Neural cell (in vitro differentiated cells): ENCODE results near the gene SPI1. TPM values are rescaled to one million over a fixed set of nuclear protein-coding genes. Genes with fewer than 3 reads are reported as not detected.

ENCODE experiments used
- H2AFZ ChIP-seq: fragments of 200-600, 300-800 bp; sonication (generic), shearing (Covaris generic); 2 replicates; pipeline ENCODE4 v1.6.0; 2014; ENCODE audit warnings: low read depth, mild to moderate bottlenecking, antibody characterized with exemption, low read length, moderate library complexity
- H3F3A ChIP-seq: fragments of 200-600 bp; shearing (Covaris generic); 2 replicates; pipeline ENCODE4 v1.6.1; 2016; ENCODE audit warnings: mild to moderate bottlenecking, moderate library complexity, mixed read lengths, antibody characterized with exemption, low read length; ENCODE audit not compliant: insufficient read depth, poor library complexity, severe bottlenecking
- H3K27ac ChIP-seq: fragments of 200-600, 300-800 bp; sonication (generic), shearing (Covaris generic); 2 replicates; pipeline ENCODE4 v1.5.1; 2014; ENCODE audit warnings: mild to moderate bottlenecking, low read length, moderate library complexity
- H3K27me3 ChIP-seq: fragments of 300-800, 200-600 bp; sonication (generic), shearing (Covaris generic); 2 replicates; pipeline ENCODE4 v1.6.0; 2014; ENCODE audit warnings: mild to moderate bottlenecking, low read depth, low read length, moderate library complexity; ENCODE audit not compliant: insufficient read depth
- H3K36me3 ChIP-seq: fragments of 300-800, 200-600 bp; sonication (generic), shearing (Covaris generic); 2 replicates; pipeline ENCODE4 v1.5.1; 2014; ENCODE audit warnings: mild to moderate bottlenecking, antibody characterized with exemption, low read length, moderate library complexity; ENCODE audit not compliant: insufficient read depth
- H3K4me2 ChIP-seq: fragments of 300-800, 200-600 bp; sonication (generic), shearing (Covaris generic); 2 replicates; pipeline ENCODE4 v1.6.0; 2014; ENCODE audit warnings: mild to moderate bottlenecking, low read length
- H3K4me3 ChIP-seq: fragments of 300-800, 200-600 bp; sonication (generic), shearing (Covaris generic); 2 replicates; pipeline ENCODE4 v1.5.1; 2014; ENCODE audit warnings: mild to moderate bottlenecking, low read length, moderate library complexity
- H3K79me2 ChIP-seq: fragments of 200-600 bp; shearing (Covaris generic); replicated peaks from 2 replicates; pipeline ENCODE4 v1.6.0; 2014; ENCODE audit warnings: mild to moderate bottlenecking, low read length, moderate library complexity; ENCODE audit not compliant: insufficient read depth
- H3K9ac ChIP-seq: fragments of 300-800, 200-600 bp; sonication (generic), shearing (Covaris generic); 2 replicates; pipeline ENCODE4 v1.6.1; 2016; ENCODE audit warnings: mild to moderate bottlenecking, low read length, mixed read lengths
- H3K9me2 ChIP-seq: fragments of 200-600 bp; shearing (Covaris generic); 2 replicates; pipeline ENCODE4 v1.6.1; 2016; ENCODE audit warnings: mild to moderate bottlenecking, low read length, mixed read lengths; ENCODE audit not compliant: insufficient read depth
- H3K9me3 ChIP-seq: fragments of 200-600, 300-800 bp; sonication (generic), shearing (Covaris generic); 2 replicates; pipeline ENCODE4 v1.6.1; 2016; ENCODE audit warnings: mild to moderate bottlenecking, mixed run types, low read length, moderate library complexity, mixed read lengths
- H4K20me1 ChIP-seq: fragments of 200-600 bp; shearing (Covaris generic); 2 replicates; pipeline ENCODE4 v1.6.1; 2016; ENCODE audit warnings: mild to moderate bottlenecking, mixed run types; ENCODE audit not compliant: insufficient read depth
- CTCF ChIP-seq: fragments of 450-650 bp; IDR thresholded peaks from 2 replicates; pipeline ENCODE4 v1.5.1; 2014; ENCODE audit warnings: antibody characterized with exemption, mild to moderate bottlenecking, moderate library complexity; ENCODE audit not compliant: poor library complexity, severe bottlenecking
- EP300 ChIP-seq: fragments of 450-650 bp; conservative IDR thresholded peaks from 2 replicates; pipeline ENCODE4 v1.6.1; 2014; ENCODE audit warnings: antibody characterized with exemption, mild to moderate bottlenecking, moderate library complexity; ENCODE audit not compliant: poor library complexity, severe bottlenecking
- EZH2 ChIP-seq: fragments of 200-600, 300-800 bp; shearing (Covaris generic), sonication (generic); IDR thresholded peaks from 2 replicates; pipeline ENCODE4 v1.6.1; 2014; ENCODE audit warnings: antibody characterized with exemption, low read length, borderline replicate concordance, mild to moderate bottlenecking; ENCODE audit not compliant: insufficient read depth, poor library complexity, severe bottlenecking
- MXI1 ChIP-seq: fragments of 450-650 bp; conservative IDR thresholded peaks from 2 replicates; pipeline ENCODE4 v1.6.1; 2014; ENCODE audit warnings: antibody characterized with exemption, mild to moderate bottlenecking; ENCODE audit not compliant: poor library complexity, severe bottlenecking
- POLR2AphosphoS5 ChIP-seq: IDR thresholded peaks from 2 replicates; pipeline ENCODE4 v1.6.1; 2012
- RAD21 ChIP-seq: fragments of 450-650 bp; conservative IDR thresholded peaks from 2 replicates; pipeline ENCODE4 v1.6.1; 2014; ENCODE audit warnings: antibody characterized with exemption, mild to moderate bottlenecking, moderate library complexity
- REST ChIP-seq: IDR thresholded peaks from 2 replicates; pipeline ENCODE4 v1.6.1; 2012; ENCODE audit warnings: borderline replicate concordance
- SMC3 ChIP-seq: fragments of 450-650 bp; conservative IDR thresholded peaks from 2 replicates; pipeline ENCODE4 v1.6.1; 2014; ENCODE audit warnings: antibody characterized with exemption, mild to moderate bottlenecking, moderate library complexity; ENCODE audit not compliant: poor library complexity
- TAF1 ChIP-seq: IDR thresholded peaks from 2 replicates; pipeline ENCODE4 v1.6.1; 2012; ENCODE audit warnings: low read depth
- polyA plus RNA-seq: library from polyadenylated mRNA; depleted of rRNA; stranded (reverse); fragments of >200 nt; gene quantifications from 2 replicates; pipeline ENCODE4 v1.2.3, GENCODE V29; 2014

Gene SPI1
- polyA plus RNA-seq, 1 donor from 2014 or later: not detected

- no peak overlapping the region for H3K4me3 ChIP-seq
- TF ChIP-seq TAF1 (no peak), REST (no peak), SMC3 (no peak), MXI1 (no peak), POLR2AphosphoS5 (no peak), EZH2 (no peak), EP300 (no peak), CTCF (no peak), RAD21 (no peak)
- H3F3A ChIP-seq: no peaks in the 10 kb centered on the region
- H3K36me3 ChIP-seq: no peaks in the 10 kb centered on the region
- H3K27ac ChIP-seq: no peak overlapping the region
- H4K20me1 ChIP-seq: no peaks in the 10 kb centered on the region
- no peaks in the 10 kb centered on the region for H3K9me2 ChIP-seq
- no peak overlapping the region for H3K4me2 ChIP-seq
- H2AFZ ChIP-seq: no peak overlapping the region
- H3K79me2 ChIP-seq: no peaks in the 10 kb centered on the region
- H3K27me3 ChIP-seq: no peaks in the 10 kb centered on the region
- no peaks in the 10 kb centered on the region for H3K9me3 ChIP-seq
- no peak overlapping the region for H3K9ac ChIP-seq
These were observed 35.5 kb downstream of the SPI1 start for GRCh38 chr11:47342854-47343253.

GRCh38 chr11:47342036-47342803 lies 36.1 kb downstream of the SPI1 start:
- no peak for TF ChIP-seq REST
- Histone ChIP-seq H3K4me3 (no peak overlapping the region), H3K9me2 (no peaks in the 10 kb centered on the region), H3K4me2 (no peak overlapping the region), H3K9me3 (no peaks in the 10 kb centered on the region), H3F3A (no peaks in the 10 kb centered on the region), H3K27me3 (no peaks in the 10 kb centered on the region), H2AFZ (no peak overlapping the region), H3K36me3 (no peaks in the 10 kb centered on the region), H3K79me2 (no peaks in the 10 kb centered on the region), H4K20me1 (no peaks in the 10 kb centered on the region), H3K9ac (no peak overlapping the region), H3K27ac (no peak overlapping the region)
